Endothelial cell of umbilical vein (primary cell): ENCODE measurements around the gene TRAPPC11. TPM values are rescaled to one million over a fixed set of nuclear protein-coding genes. Genes with fewer than 3 reads are reported as not detected.

Source experiments
- BruUV-seq: library from RNA; stranded (reverse); fragments of 400-500 nt; replicated peaks from 2 replicates; lab custom pipeline; 2021; lab: Mats Ljungman, UMichigan
- CTCF ChIA-PET: fragments of 300-600, 350-600 bp; sonication (Branson Sonifier 250); formaldehyde crosslinking; loops from one replicate; lab custom pipeline; 2021; ENCODE audit warnings: antibody characterized with exemption, inconsistent platforms; lab: Charles Lee
- POLR2A ChIA-PET: fragments of 300-600, 350-600 bp; sonication (Branson Sonifier 250); formaldehyde crosslinking; loops from one replicate; lab custom pipeline; 2021; ENCODE audit warnings: antibody characterized with exemption, inconsistent platforms; lab: Charles Lee
- DNase-seq: peaks from one replicate; pipeline ENCODE4 v3.0.0-alpha.2; 2011; ENCODE audit warnings: low read depth, low spot score
- FAIRE-seq: peaks from 2 replicates; lab custom pipeline; 2011; peaks lifted over from hg19 to GRCh38; lab: Jason Lieb, UNC
- H2AFZ ChIP-seq: 2 replicates; pipeline ENCODE4 v1.6.0; 2012; ENCODE audit warnings: low read depth, low read length, control low read depth, inconsistent platforms
- H3K27ac ChIP-seq: 2 replicates; pipeline ENCODE4 v1.5.1; 2011; ENCODE audit warnings: low read depth, mild to moderate bottlenecking, control low read depth, low read length, moderate library complexity; ENCODE audit not compliant: insufficient read depth
- H3K27me3 ChIP-seq, 2 experiments: 2 replicates each; pipeline versions ENCODE4 v1.6.0 to v1.6.1; 2011; ENCODE audit warnings: low read length in 2 of 2, mixed read lengths in 1 of 2; ENCODE audit not compliant: control insufficient read depth in 2 of 2, insufficient read depth in 2 of 2
- H3K36me3 ChIP-seq, 2 experiments: 2 replicates in 1 of 2; 3 replicates in 1 of 2; pipeline ENCODE4 v1.5.1; 2011; ENCODE audit warnings: low read length in 2 of 2, mild to moderate bottlenecking in 1 of 2, moderate library complexity in 1 of 2; ENCODE audit not compliant: control insufficient read depth in 2 of 2, insufficient read depth in 2 of 2; ENCODE audit errors: extremely low read depth in 1 of 2
- H3K4me1 ChIP-seq: 3 replicates; pipeline ENCODE4 v1.5.1; 2011; ENCODE audit warnings: mild to moderate bottlenecking, low read length; ENCODE audit not compliant: control insufficient read depth, insufficient read depth; ENCODE audit errors: extremely low read depth
- H3K4me2 ChIP-seq: 2 replicates; pipeline ENCODE4 v1.6.1; 2011; ENCODE audit warnings: low read length, control low read depth, mixed read lengths; ENCODE audit not compliant: insufficient read depth
- H3K4me3 ChIP-seq, 3 experiments: fragments of 200-600 bp in 1 of 3; sonication (generic), shearing (Covaris generic) in 1 of 3; replicated peaks in 1 of 3; 2 replicates each; pipeline ENCODE4 v1.5.1; 2011 to 2016; ENCODE audit warnings: control low read depth in 3 of 3, low read length in 3 of 3, mild to moderate bottlenecking in 2 of 3, inconsistent platforms in 1 of 3, low read depth in 1 of 3, moderate library complexity in 1 of 3; ENCODE audit not compliant: insufficient read depth in 1 of 3
- H3K79me2 ChIP-seq: 2 replicates; pipeline ENCODE4 v1.6.0; 2012; ENCODE audit warnings: low read length, inconsistent platforms; ENCODE audit not compliant: control insufficient read depth, insufficient read depth
- H3K9ac ChIP-seq: replicated peaks from 2 replicates; pipeline ENCODE3; 2011; ENCODE audit warnings: low read length, control low read depth; ENCODE audit not compliant: insufficient read depth; ENCODE audit errors: extremely low read depth
- H3K9me1 ChIP-seq: replicated peaks from 3 replicates; pipeline ENCODE4 v1.6.0; 2011; ENCODE audit warnings: mild to moderate bottlenecking, low read length; ENCODE audit not compliant: control insufficient read depth, insufficient read depth; ENCODE audit errors: extremely low read depth
- H3K9me3 ChIP-seq: replicated peaks from 2 replicates; pipeline ENCODE4 v1.5.1; 2012; ENCODE audit warnings: low read length, inconsistent platforms; ENCODE audit not compliant: control insufficient read depth, insufficient read depth
- H4K20me1 ChIP-seq: replicated peaks from 2 replicates; pipeline ENCODE3; 2011; ENCODE audit warnings: mild to moderate bottlenecking, low read length; ENCODE audit not compliant: control insufficient read depth, insufficient read depth; ENCODE audit errors: extremely low read depth
- EZH2 ChIP-seq: IDR thresholded peaks from 2 replicates; pipeline ENCODE4 v1.6.1; 2012; ENCODE audit warnings: borderline replicate concordance, low read depth, mild to moderate bottlenecking, moderate library complexity, low read length, inconsistent platforms; ENCODE audit not compliant: severe bottlenecking
- FOS ChIP-seq: IDR thresholded peaks from 2 replicates; pipeline ENCODE4 v1.6.1; 2011; ENCODE audit warnings: mild to moderate bottlenecking, low read length, moderate library complexity, borderline replicate concordance; ENCODE audit not compliant: insufficient read depth
- GATA2 ChIP-seq: IDR thresholded peaks from 2 replicates; pipeline ENCODE4 v1.7.0; 2011; ENCODE audit warnings: low read depth, mild to moderate bottlenecking, moderate library complexity, mixed read lengths, low read length; ENCODE audit not compliant: insufficient read length, insufficient read depth
- JUN ChIP-seq: IDR thresholded peaks from 2 replicates; pipeline ENCODE4 v1.6.1; 2011; ENCODE audit warnings: borderline replicate concordance, low read depth; ENCODE audit not compliant: insufficient read length, insufficient read depth
- MYC ChIP-seq: IDR thresholded peaks from one replicate; pipeline ENCODE4 v1.6.1; 2011; ENCODE audit warnings: mild to moderate bottlenecking, low read depth, low read length
- POLR2A ChIP-seq: IDR thresholded peaks from 2 replicates; pipeline ENCODE4 v1.6.1; 2012; ENCODE audit warnings: low read depth, mild to moderate bottlenecking, control low read depth, low read length
- POLR2AphosphoS5 ChIP-seq: IDR thresholded peaks from 2 replicates; pipeline ENCODE4 v1.6.1; 2012; ENCODE audit warnings: low read depth, mild to moderate bottlenecking, control low read depth, low read length, moderate library complexity; ENCODE audit not compliant: insufficient read depth
- dilution Hi-C: fragments of 300-500 bp; cut with MboI; formaldehyde crosslinking; loops from one replicate; pipeline ENCODE4 v1.15.0; 2019; ENCODE audit warnings: low sequenced_read_pairs; ENCODE audit not compliant: extremely low pct_ligation_motif_present
- intact Hi-C: fragments of 100-400 bp; cut with micrococcal nuclease; formaldehyde crosslinking; loops from one replicate; pipeline ENCODE4 v1.10.0; 2022
- polyA plus RNA-seq, 4 experiments: library from polyadenylated mRNA; depleted of rRNA in 3 of 4; stranded (reverse) in 3 of 4; unstranded in 1 of 4; fragments of >200 nt; gene quantifications; 2 replicates each; pipeline versions ENCODE4 v1.2.1 to v1.2.3, GENCODE V29; 2011 to 2012; ENCODE audit warnings: missing spikeins in 1 of 4
- total RNA-seq: library from RNA; stranded (reverse); gene quantifications from 2 replicates; pipeline ENCODE4 v1.2.3, GENCODE V29; 2021
- TF ChIP-seq, protein P1 (sequence below): IDR thresholded peaks from 2 replicates; pipeline ENCODE4 v1.6.1; 2011; ENCODE audit not compliant: insufficient read depth, insufficient read length
- TF ChIP-seq, protein P2 (sequence below), 2 donors: IDR thresholded peaks; 1 replicate in 1 of 2; 2 replicates in 1 of 2; pipeline ENCODE4 v1.5.1; 2011; ENCODE audit warnings: low read length in 2 of 2, mild to moderate bottlenecking in 2 of 2, moderate library complexity in 2 of 2, control low read depth in 1 of 2, inconsistent platforms in 1 of 2, low read depth in 1 of 2; ENCODE audit not compliant: insufficient read depth in 1 of 2; ENCODE audit errors: extremely low read depth in 1 of 2

Gene TRAPPC11
- total and polyA plus RNA-seq, 2 donors (not counting 3 experiments of a cell fraction or from before 2014, with no cell fraction given), result 21.2 to 32.1 TPM

DNA sequence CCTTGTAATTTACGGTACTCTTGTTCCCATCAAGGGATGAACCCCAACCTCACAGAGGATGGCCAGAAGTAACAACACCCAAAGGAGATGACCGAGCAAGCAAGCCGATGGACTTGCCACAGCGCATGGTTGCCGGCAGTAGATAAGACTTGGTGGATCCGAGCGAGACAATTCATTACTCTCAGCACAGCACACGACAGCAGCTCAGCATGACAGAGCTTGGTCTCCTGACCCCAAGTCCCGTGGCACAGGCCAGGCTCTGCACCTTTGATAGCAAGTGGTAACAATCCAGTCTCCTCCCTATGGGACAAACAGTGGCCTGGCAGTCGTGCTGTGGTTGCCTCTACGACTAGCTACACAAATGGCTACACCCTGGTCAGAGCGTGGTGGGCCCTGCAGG, 26.4 kb upstream of the TRAPPC11 start:
- no peaks in the 10 kb centered on the region for H3K9me3 ChIP-seq
- POLR2A ChIA-PET, result no interaction called here
- no peak overlapping the region for H3K4me2 ChIP-seq
- no peak for DNase-seq
- CTCF ChIA-PET, result interaction anchor here (1.3 kb wide), 1 partner anchor 32 kb away, joined by 3 read pairs; no protein-coding TSS in a partner anchor
- no peaks in the 10 kb centered on the region for H3K9me1 ChIP-seq
- H3K9ac ChIP-seq, result no peak overlapping the region
- H2AFZ ChIP-seq, result no peak overlapping the region
- TF ChIP-seq, protein P1, sequence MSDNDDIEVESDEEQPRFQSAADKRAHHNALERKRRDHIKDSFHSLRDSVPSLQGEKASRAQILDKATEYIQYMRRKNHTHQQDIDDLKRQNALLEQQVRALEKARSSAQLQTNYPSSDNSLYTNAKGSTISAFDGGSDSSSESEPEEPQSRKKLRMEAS, result no peak
- TF ChIP-seq JUN (no peak), MYC (no peak), GATA2 (no peak), POLR2AphosphoS5 (no peak), POLR2A (no peak), FOS (no peak), EZH2 (no peak)
- TF ChIP-seq, protein P2, sequence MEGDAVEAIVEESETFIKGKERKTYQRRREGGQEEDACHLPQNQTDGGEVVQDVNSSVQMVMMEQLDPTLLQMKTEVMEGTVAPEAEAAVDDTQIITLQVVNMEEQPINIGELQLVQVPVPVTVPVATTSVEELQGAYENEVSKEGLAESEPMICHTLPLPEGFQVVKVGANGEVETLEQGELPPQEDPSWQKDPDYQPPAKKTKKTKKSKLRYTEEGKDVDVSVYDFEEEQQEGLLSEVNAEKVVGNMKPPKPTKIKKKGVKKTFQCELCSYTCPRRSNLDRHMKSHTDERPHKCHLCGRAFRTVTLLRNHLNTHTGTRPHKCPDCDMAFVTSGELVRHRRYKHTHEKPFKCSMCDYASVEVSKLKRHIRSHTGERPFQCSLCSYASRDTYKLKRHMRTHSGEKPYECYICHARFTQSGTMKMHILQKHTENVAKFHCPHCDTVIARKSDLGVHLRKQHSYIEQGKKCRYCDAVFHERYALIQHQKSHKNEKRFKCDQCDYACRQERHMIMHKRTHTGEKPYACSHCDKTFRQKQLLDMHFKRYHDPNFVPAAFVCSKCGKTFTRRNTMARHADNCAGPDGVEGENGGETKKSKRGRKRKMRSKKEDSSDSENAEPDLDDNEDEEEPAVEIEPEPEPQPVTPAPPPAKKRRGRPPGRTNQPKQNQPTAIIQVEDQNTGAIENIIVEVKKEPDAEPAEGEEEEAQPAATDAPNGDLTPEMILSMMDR (IDR thresholded peaks at IDR 0.05; ENCODE audit: extremely low read depth in 1 of 2, insufficient read depth in 1 of 2, low read depth in 1 of 2, low read length in 2 of 2), result no peak
- H3K27ac ChIP-seq, result no peak overlapping the region
- H3K4me1 ChIP-seq, result peaks cover 11% of the 10 kb centered on the region
- no peaks in the 10 kb centered on the region for H3K79me2 ChIP-seq
- no peak for FAIRE-seq
- intact Hi-C loops (no loop called here), dilution Hi-C loops (no loop called here)
- no peaks in the 10 kb centered on the region for H4K20me1 ChIP-seq
- no TSS peak for BruUV-seq
- H3K4me3 ChIP-seq, result no peak overlapping the region
- H3K27me3 ChIP-seq, result no peaks in the 10 kb centered on the region
- no peaks in the 10 kb centered on the region for H3K36me3 ChIP-seq
